HEK293 (cell line): ENCODE measurements around the gene KLHL36.
A peak's percentile ranks its signal among the peaks of the same experiment; 100 is the strongest.
"Not testable (repeated sequence)": the region's sequence is repeated elsewhere in the genome, so short reads cannot be mapped to it uniquely, and the experiment has no call there.

Experiments
- CTCF ChIA-PET: fragments of 350-600 bp; formaldehyde crosslinking; extraction: SDS; loops from one replicate; lab custom pipeline; 2021; ENCODE audit warnings: antibody characterized with exemption; lab: Yijun Ruan, JAX
- POLR2A ChIA-PET: fragments of 300-600 bp; formaldehyde crosslinking; extraction: SDS; loops from one replicate; lab custom pipeline; 2020; ENCODE audit warnings: antibody characterized with exemption, inconsistent platforms; lab: Yijun Ruan, JAX
- H3K27ac ChIP-seq: fragments of 200-500 bp; sonication (Bioruptor generic); 2 replicates; pipeline ENCODE4 v1.5.1; 2014; ENCODE audit warnings: low read depth, low read length, control low read depth, inconsistent platforms; ENCODE audit errors: extremely low read depth
- H3K36me3 ChIP-seq, 2 experiments: fragments of 200-500 bp in 1 of 2; sonication (Bioruptor generic) in 1 of 2; 1 replicate in 1 of 2; 2 replicates in 1 of 2; pipeline ENCODE4 v1.5.1; 2014 to 2017; ENCODE audit warnings: inconsistent platforms in 2 of 2, low read length in 2 of 2; ENCODE audit not compliant: control insufficient read depth in 2 of 2, insufficient read depth in 1 of 2
- H3K4me1 ChIP-seq: fragments of 200-500 bp; sonication (Bioruptor generic); 2 replicates; pipeline ENCODE4 v1.5.1; 2014; ENCODE audit warnings: mild to moderate bottlenecking, low read length, inconsistent platforms; ENCODE audit not compliant: control insufficient read depth, insufficient read depth
- H3K4me3 ChIP-seq: 2 replicates; pipeline ENCODE4 v1.5.1; 2011; ENCODE audit warnings: low read depth, mild to moderate bottlenecking, control low read depth, low read length, moderate library complexity
- H3K9me3 ChIP-seq: fragments of 200-500 bp; sonication (Bioruptor generic); 2 replicates; pipeline ENCODE4 v1.5.1; 2014; ENCODE audit warnings: low read depth, low read length, inconsistent platforms; ENCODE audit not compliant: control insufficient read depth, insufficient read depth
- EGR2 ChIP-seq: fragments of 450-650 bp; formaldehyde crosslinking; IDR thresholded peaks from 2 replicates; pipeline ENCODE4 v1.5.1; 2016; ENCODE audit warnings: low read depth, missing biosample characterization, missing genetic modification characterization
- GLI4 ChIP-seq: fragments of 450-650 bp; formaldehyde crosslinking; IDR thresholded peaks from 2 replicates; pipeline ENCODE4 v1.5.1; 2016; ENCODE audit warnings: missing biosample characterization, missing genetic modification characterization
- HOXC10 ChIP-seq: sonication (generic); formaldehyde crosslinking; IDR thresholded peaks from 2 replicates; pipeline ENCODE4 v1.8.1; 2023; ENCODE audit warnings: mild to moderate bottlenecking, missing genetic modification reagents
- KLF10 ChIP-seq: fragments of 450-650 bp; IDR thresholded peaks from 2 replicates; pipeline ENCODE4 v1.5.1; 2018; ENCODE audit warnings: missing biosample characterization, mild to moderate bottlenecking, missing genetic modification characterization
- REST ChIP-seq: fragments of 450-650 bp; formaldehyde crosslinking; IDR thresholded peaks from 2 replicates; pipeline ENCODE4 v1.5.1; 2016; ENCODE audit warnings: missing biosample characterization, missing genetic modification characterization
- TCF7L2 ChIP-seq: IDR thresholded peaks from 2 replicates; pipeline ENCODE4 v1.6.1; 2011; ENCODE audit warnings: low read depth, mild to moderate bottlenecking, inconsistent platforms, low read length, moderate library complexity, borderline replicate concordance
- ZBTB17 ChIP-seq: fragments of 450-650 bp; formaldehyde crosslinking; IDR thresholded peaks from 2 replicates; pipeline ENCODE4 v1.5.1; 2016; ENCODE audit warnings: missing biosample characterization, missing genetic modification characterization
- ZFP3 ChIP-seq: fragments of 450-650 bp; formaldehyde crosslinking; IDR thresholded peaks from 2 replicates; pipeline ENCODE4 v1.5.1; 2016; ENCODE audit warnings: low read depth, missing biosample characterization, missing genetic modification characterization
- ZFP41 ChIP-seq: fragments of 450-650 bp; formaldehyde crosslinking; IDR thresholded peaks from 2 replicates; pipeline ENCODE4 v1.5.1; 2016; ENCODE audit warnings: missing biosample characterization, missing genetic modification characterization, borderline replicate concordance
- ZNF138 ChIP-seq: fragments of 450-650 bp; formaldehyde crosslinking; IDR thresholded peaks from 2 replicates; pipeline ENCODE4 v1.5.1; 2016; ENCODE audit warnings: missing biosample characterization, missing genetic modification characterization, borderline replicate concordance
- ZNF16 ChIP-seq: fragments of 450-650 bp; formaldehyde crosslinking; IDR thresholded peaks from 2 replicates; pipeline ENCODE4 v1.5.1; 2016; ENCODE audit warnings: low read depth, missing biosample characterization, missing genetic modification characterization
- ZNF214 ChIP-seq: fragments of 450-650 bp; formaldehyde crosslinking; IDR thresholded peaks from 2 replicates; pipeline ENCODE4 v1.5.1; 2017; ENCODE audit warnings: missing biosample characterization, mild to moderate bottlenecking, missing genetic modification characterization, borderline replicate concordance
- ZNF341 ChIP-seq: fragments of 450-650 bp; formaldehyde crosslinking; IDR thresholded peaks from 2 replicates; pipeline ENCODE4; 2016; ENCODE audit warnings: low read depth, missing biosample characterization, missing genetic modification characterization
- ZNF423 ChIP-seq: fragments of 450-650 bp; formaldehyde crosslinking; IDR thresholded peaks from 2 replicates; pipeline ENCODE4 v1.5.1; 2016; ENCODE audit warnings: missing biosample characterization, missing genetic modification characterization
- ZNF768 ChIP-seq: fragments of 450-650 bp; formaldehyde crosslinking; IDR thresholded peaks from 2 replicates; pipeline ENCODE4 v1.5.1; 2018; ENCODE audit warnings: missing biosample characterization, mild to moderate bottlenecking, missing genetic modification characterization
- ZXDB ChIP-seq: fragments of 450-650 bp; formaldehyde crosslinking; IDR thresholded peaks from 2 replicates; pipeline ENCODE4 v1.5.1; 2016; ENCODE audit warnings: missing biosample characterization, missing genetic modification characterization
- TF ChIP-seq, protein P1 (sequence below): fragments of 450-650 bp; formaldehyde crosslinking; IDR thresholded peaks from 2 replicates; pipeline ENCODE4 v1.5.1; 2016; ENCODE audit warnings: missing biosample characterization, missing genetic modification characterization
- TF ChIP-seq, protein P2 (sequence below): fragments of 450-650 bp; formaldehyde crosslinking; IDR thresholded peaks from 2 replicates; pipeline ENCODE4 v1.5.1; 2016; ENCODE audit warnings: missing biosample characterization, missing genetic modification characterization

KLHL36 gene

DNA sequence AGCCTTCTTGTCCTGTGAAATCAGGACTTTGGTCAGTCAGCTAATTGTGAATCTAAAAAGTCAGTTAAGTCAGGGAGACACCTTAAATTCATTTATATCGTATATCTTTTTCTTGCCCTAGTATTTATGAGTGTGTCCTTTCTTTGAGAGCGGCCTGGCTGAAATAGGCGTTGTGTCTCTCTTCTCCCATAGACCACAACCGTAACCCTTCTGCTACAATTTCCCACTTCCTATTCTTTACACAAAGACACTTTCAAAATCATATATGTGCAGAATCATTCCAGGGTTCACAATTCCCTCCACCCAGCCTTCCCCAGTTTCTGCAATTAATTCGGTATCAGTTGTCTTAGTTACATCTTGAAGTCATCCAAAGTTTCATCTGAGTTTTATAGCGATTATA, 16.4 kb upstream of the KLHL36 start:
- ChIA-PET CTCF (interaction anchor here (1.4 kb wide), 1 partner anchor 94 kb away, joined by 4 read pairs; no protein-coding TSS in a partner anchor), POLR2A (no interaction called here)
- Histone ChIP-seq H3K27ac (no peak overlapping the region), H3K4me1 (no peaks in the 10 kb centered on the region), H3K9me3 (no peaks in the 10 kb centered on the region), H3K4me3 (no peak overlapping the region), H3K36me3 (no peaks in the 10 kb centered on the region)
- no peak for TF ChIP-seq TCF7L2
- no peak for TF ChIP-seq REST
- no peak for TF ChIP-seq ZFP41 (tag by site-specific recombination)
- no peak for TF ChIP-seq ZXDB (tag by site-specific recombination)
- TF ChIP-seq ZNF768 (tag by site-specific recombination) = no peak
- TF ChIP-seq KLF10 (tag by site-specific recombination) = no peak
- no peak for TF ChIP-seq GLI4 (tag by site-specific recombination)
- no peak for TF ChIP-seq ZFP3 (tag by site-specific recombination)
- no peak for TF ChIP-seq ZNF423 (tag by site-specific recombination)
- no peak for TF ChIP-seq ZNF214 (tag by site-specific recombination)
- TF ChIP-seq ZNF138 = no peak
- TF ChIP-seq HOXC10 (CRISPR knock-in tag) = no peak

DNA sequence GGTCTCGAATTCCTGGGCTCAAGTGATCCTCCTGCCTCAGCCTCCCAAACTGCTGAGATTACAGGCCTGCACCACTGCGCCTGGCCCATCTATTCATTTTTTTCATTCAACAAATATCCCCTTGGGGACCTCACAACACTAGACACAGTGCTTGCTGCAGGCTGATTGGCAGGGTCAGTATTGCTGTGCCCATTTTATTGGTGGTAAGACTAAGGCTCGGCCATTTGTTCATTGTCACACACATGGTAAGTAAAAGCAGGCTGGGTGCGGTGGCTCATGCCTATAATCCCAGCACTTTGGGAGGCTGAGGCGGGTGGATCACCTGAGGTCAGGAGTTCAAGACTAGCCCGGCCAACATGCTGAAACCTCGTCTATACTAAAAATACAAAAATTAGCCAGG, 15.4 kb upstream of the KLHL36 start:
- H3K9me3 ChIP-seq, CTCF ChIA-PET, H3K27ac ChIP-seq, H3K36me3 ChIP-seq, H3K4me3 ChIP-seq, POLR2A ChIA-PET, H3K4me1 ChIP-seq: not testable (repeated sequence)
- TF ChIP-seq, protein P1, sequence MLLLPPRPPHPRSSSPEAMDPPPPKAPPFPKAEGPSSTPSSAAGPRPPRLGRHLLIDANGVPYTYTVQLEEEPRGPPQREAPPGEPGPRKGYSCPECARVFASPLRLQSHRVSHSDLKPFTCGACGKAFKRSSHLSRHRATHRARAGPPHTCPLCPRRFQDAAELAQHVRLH (tag by site-specific recombination) = peak; percentile 38; the same call in 1 of the 2 replicates

DNA sequence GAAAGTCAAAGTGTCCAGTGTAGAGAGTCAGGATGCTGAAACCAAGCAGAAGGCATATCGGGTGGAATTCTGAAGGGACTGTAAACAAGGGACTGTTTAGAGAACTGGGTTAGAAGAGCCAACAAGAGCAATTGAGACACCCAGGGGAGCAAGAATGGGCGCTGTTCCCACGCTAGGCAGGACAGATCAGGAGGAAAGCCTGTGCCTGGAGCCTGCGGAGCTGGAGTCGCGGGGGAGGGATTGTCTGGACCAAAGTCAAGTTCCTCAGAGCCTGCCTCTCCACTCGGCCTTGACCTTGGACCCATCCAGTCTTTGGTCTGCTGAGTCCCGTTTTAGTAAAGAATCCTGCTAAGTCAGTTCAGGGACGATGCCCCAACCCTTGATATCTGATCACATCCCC, 14.7 kb upstream of the KLHL36 start:
- no peaks in the 10 kb centered on the region for H3K4me1 ChIP-seq
- TF ChIP-seq, protein P2, sequence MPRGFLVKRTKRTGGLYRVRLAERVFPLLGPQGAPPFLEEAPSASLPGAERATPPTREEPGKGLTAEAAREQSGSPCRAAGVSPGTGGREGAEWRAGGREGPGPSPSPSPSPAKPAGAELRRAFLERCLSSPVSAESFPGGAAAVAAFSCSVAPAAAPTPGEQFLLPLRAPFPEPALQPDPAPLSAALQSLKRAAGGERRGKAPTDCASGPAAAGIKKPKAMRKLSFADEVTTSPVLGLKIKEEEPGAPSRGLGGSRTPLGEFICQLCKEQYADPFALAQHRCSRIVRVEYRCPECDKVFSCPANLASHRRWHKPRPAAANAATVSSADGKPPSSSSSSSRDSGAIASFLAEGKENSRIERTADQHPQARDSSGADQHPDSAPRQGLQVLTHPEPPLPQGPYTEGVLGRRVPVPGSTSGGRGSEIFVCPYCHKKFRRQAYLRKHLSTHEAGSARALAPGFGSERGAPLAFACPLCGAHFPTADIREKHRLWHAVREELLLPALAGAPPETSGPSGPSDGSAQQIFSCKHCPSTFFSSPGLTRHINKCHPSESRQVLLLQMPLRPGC (tag by site-specific recombination) = no peak
- TF ChIP-seq ZNF341 (tag by site-specific recombination) = peak; percentile 76
- no peak for TF ChIP-seq ZNF16
- TF ChIP-seq EGR2 (tag by site-specific recombination) = 0 out of 2 replicates have a peak, but pooled peaks have one; percentile 14
- TF ChIP-seq ZBTB17 = peak; percentile 33; the same call in 1 of the 2 replicates
- POLR2A ChIA-PET = no interaction called here
- no peak overlapping the region for H3K27ac ChIP-seq
- no peak overlapping the region for H3K4me3 ChIP-seq
- no peaks in the 10 kb centered on the region for H3K9me3 ChIP-seq
- no peaks in the 10 kb centered on the region for H3K36me3 ChIP-seq
- CTCF ChIA-PET = interaction anchor here (1.2 kb wide), 1 partner anchor 11 kb away, joined by 5 read pairs; no protein-coding TSS in a partner anchor
